Retina (tissue), 1 donor: Measurements from ENCODE around the gene DAP.
"Not testable (repeated sequence)": the region's sequence is repeated elsewhere in the genome, so short reads cannot be mapped to it uniquely, and the experiment has no call there.

Experiments used
- DNase-seq: peaks from one replicate; pipeline ENCODE4 v3.0.0-alpha.2; 2016

The DAP gene

GRCh38 chr5:10733426-10733825 lies 27.6 kb downstream of the DAP start:
- DNase-seq, result no peak

DNA sequence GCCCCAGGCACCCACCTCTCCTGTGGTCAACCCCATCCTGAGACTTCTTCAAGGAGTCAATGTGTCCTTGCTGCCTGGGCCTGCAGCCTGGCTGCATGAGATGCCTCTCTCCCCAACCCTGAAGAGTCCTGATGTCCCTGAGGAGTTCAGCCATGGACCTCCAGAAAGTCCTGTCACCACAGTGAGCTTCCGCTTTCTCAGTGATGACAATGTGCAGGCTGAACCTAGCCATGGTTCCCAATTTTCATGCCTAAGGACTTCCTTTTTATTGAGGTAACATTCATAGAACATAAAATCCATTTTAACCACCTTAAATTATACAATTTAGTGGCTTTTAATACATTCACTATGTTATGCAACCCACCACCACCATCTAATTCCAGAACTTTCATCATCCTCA lies 29.1 kb downstream of the DAP start:
- DNase-seq, result no peak

- no peak for DNase-seq
Measured at GRCh38 chr5:10730043-10730351, 31.0 kb downstream of the DAP start.

DNA sequence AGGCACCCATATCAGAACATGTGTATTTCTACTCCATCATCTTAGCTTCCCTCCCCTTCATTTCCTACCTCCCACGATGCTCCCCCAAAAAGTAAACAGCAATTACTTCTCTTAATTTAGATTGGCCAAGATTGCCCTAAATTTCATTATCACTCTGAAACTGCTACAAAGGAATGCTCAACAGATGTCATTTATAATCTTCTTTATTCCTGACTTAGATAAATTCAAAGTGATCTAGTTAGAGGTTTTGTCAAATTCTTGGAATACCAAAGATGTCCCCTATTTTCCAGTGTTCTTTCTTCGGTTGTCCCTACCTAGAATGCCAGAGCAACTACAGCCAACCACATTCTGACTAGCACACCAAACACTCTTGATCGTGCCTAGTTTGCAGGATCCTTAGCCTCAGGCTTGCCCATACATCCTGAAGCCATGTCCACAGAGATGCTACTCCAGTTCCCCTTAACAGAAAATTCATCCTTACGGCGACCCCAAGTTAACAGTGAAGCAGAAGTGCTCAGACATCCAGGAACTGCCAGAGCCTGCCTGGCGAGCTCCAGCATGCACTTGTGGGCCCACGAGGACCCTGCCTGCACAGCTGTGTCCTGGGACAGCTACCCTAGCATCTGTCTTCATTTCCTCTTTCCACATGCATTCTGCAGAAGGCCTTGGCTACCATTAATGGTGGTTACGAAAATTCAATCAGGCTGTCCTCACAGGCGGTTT lies 31.6 kb downstream of the DAP start:
- peak; percentile 53 for DNase-seq

DNA sequence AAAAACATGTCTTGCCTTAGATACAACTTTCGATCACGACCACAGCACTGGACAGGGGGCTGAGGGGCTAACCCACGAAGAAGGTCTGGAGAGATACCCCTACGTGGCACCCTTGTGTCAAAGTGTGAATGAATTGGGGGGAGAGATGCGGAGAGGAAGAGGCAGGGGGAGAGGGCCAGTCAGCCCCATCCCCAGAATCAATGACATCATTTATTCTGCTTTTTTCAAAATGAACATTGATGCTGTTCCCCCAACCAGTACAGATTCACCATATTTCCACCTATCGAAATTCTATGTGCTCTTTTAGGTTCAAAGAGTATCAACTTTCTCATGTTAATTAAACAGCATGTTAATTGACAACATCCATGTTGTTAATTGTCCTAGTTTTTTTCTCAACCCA lies 32.4 kb downstream of the DAP start:
- no peak for DNase-seq

DNA sequence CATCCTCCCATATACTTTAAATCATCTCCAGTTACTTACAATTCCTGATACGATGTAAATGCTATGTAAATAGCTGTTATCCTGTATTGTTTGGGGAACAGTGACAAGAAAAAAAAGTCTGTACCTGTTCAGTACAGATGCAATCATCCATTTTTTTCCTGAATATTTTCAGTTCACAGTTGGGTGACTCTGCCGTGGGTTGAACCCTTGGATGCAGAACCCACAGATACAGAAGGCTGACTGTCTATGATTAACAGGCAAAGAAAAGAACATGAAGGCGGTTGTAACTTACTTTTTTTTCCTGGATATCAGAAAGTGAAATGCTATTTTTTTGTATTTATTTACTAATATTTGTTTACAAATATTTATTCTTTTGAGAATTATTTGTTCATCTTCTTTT lies 33.2 kb downstream of the DAP start:
- no peak for DNase-seq

GRCh38 chr5:10726913-10727517 lies 34.0 kb downstream of the DAP start:
- DNase-seq, result no peak

DNA sequence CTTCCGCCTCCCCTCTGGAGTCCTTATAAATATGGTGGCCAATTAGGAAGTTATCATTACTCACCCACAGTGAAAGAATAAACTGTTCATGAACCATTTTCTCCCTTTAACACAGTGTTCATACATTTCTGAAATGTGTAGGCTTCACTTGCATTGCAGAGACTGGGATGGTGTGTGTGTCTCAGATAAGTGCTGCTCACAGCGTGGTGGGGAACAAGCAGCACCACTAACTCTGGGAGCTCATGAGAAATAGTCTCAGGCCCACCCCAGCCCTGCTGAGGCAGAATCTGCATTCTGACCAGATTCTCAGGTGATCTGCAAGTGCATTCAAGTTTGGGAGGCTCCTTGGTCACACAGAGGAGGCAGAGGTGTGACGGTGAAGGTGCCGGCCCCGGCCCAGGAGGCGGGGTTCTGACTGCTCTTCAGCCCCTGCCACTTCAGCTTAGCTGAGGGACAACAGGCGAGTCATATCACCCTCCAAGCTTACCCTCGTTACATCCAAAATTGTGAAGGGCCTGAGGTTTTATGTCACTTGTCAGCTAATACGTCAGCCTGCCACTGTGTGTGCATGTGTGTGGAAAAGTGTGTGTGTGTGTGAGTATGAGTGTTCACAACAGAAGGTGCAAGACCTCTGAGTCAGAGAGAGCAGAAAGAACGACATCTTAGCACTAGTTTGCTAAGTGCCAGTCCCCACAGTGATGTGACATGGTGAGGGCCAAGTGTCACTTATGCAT lies 34.7 kb downstream of the DAP start:
- DNase-seq, result no peak

GRCh38 chr5:10725636-10726035 lies 35.4 kb downstream of the DAP start:
- DNase-seq, result no peak

DNA sequence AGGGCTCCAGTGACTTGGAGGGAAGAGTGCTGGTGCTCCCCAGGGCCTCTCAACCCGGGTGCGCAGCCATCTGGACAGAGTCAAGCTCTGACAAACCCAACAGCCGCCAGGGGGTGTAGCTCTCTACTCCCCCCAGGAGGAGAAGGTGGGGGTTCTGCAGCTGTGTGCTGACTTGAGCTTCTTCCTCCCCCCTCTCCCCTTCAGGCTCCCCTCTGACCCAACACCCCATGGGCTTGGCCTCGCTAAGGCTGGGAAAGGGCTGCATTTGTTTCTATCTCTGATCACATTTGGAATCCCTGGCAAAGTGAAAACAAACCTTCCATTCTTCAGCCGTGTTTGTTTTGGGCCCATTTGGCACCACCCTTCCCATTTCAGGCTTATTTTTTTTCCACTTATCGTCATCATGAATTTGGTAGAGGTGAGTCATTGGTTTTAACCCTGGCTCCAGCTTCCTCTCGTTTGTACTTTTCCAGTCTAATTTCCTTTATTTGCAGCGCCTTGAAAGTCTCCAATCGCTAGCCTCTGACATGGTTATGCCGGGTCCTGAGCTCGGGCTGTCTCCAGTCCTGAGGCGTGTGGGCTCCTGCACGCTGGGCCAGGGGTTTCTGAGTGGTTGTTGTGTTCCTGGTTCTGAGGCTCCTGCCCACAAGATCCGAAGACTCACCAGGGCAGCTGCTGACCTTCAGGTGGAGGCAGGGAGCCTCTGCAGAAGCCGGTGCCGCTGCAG lies 36.1 kb downstream of the DAP start:
- DNase-seq, result no peak

GRCh38 chr5:10723514-10723913 lies 37.5 kb downstream of the DAP start:
- DNase-seq, result no peak

- not testable (repeated sequence) for DNase-seq
Measured at GRCh38 chr5:10720766-10721165, 40.3 kb downstream of the DAP start.

GRCh38 chr5:10719965-10720364 lies 41.1 kb downstream of the DAP start:
- DNase-seq, result no peak

DNA sequence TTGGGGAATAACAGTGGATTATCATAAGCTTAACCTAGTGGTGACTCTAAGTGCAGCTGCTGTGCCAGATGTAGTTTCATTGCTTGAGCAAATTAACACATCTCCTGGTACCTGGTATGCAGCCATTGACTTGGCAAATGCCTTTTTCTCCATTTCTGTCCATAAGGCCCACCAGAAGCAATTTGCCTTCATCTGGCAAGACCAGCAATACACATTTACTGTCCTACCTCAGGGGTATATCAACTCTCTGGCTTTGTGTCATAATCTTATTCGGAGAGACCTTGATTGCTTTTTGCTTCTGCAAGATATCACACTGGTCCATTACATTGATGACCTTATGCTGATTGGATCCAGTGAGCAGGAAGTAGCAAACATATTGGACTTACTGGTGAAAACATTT lies 42.4 kb downstream of the DAP start:
- not testable (repeated sequence) for DNase-seq

DNA sequence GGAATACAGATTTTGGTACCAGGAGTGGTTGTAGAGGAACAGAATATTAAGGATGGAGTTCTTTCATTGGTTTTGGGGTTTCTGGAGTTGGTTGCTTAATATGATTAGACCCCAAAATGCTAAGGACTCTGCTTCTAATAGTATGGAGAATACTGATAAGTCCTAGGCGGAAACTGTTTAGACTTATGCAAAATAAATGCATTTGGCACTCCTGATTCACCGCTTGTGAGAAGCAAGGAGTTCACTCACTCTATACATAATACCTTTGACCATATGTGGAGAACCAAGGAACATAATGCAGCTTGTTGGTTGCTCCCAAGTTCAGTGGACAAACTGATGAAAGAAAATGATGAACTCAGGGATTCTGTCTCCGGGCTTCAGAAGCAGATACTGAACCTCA lies 44.2 kb downstream of the DAP start:
- DNase-seq, result not testable (repeated sequence)

- DNase-seq, result peak; percentile 63
Measured at GRCh38 chr5:10715605-10716290, 45.3 kb downstream of the DAP start.

GRCh38 chr5:10712574-10713366 lies 48.3 kb downstream of the DAP start:
- no peak for DNase-seq

DNA sequence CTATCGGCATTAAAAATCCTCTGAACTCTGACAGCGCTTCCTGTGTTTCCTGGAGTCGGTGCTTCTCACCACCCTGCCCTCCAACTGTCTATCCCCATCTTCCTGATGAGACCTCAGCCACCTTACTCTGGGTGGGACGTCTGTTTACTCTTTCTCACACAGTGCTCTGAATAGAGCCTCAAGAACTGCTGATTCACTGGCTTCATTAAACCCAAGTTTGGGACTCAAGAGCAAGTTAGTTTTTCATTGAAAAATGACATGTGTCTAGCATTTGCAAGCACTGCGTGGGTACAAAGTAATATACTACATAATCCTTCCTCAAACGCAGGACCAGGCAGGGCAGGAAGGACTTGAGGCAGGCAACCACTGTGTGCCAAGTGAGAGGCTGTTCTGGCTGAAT lies 49.5 kb downstream of the DAP start:
- no peak for DNase-seq

DNA sequence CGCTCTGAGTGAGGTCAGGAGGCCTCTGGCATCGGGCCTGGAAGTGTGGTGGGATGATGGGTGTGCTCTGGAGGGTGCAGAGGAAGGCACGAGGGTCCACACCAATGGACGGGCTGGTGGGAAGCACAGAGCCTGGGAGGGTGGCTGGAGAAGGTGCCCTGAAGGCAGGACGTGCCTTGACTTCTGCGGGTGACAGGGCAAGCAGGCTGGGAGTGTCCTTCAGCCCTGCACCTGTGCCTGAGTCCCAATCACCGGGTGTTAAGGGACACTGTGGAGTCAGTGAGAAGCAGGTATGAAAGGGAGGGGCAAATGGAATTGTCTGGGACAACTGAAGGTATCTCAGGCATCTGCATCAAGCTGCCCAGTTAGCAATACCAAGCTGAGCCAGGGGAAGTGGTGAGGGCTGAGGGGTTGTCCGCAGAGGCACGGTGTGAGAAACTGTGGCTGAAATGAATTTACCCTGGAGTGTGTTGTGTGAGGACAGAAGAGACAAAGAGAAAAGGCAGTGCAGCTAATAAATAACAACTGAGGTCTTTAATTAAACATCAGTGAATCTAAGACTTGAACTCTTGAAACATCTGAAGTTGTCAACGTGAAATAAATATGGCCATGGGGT lies 50.4 kb downstream of the DAP start:
- DNase-seq, result no peak

DNA sequence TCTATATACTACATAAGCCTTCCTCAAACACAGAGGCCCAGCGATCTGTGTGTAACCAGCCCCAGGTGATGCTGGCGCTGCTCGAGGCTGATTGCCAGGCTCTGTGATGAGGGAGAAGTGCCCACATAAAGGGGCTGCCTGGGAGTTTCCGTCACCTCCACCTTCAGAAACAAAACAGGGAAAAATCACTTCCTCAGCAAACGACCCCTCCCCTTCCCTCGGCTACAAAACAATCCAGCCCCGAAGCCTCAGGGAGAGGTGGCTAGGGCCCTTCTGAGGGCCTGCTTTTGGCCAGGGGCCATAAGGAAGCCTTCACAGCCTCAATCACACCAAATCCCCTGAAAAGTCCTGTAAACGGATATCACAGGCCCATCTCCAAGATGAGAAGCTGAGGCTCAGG lies 51.1 kb downstream of the DAP start:
- DNase-seq, result no peak

DNA sequence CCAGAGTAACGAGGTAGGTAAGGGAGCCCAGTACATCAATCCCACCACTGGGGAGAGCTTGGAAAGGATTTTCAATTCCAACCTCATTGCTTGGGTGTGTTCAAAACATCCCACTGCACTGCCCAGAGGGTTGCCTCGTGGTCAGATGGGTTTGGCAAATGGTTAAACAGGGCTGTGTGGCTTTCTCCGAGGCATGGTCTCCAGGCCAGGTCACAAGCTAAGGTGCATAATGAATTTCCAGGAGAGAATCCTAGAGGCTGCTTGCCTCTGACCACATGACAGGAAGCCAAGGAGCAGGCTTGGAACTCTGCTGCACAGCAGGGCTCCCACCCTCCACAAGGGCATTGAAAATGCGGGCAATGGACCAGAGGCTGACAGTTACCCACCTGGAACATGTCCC lies 51.6 kb downstream of the DAP start:
- DNase-seq, result no peak
